ENCODE results near the gene RYR2.

The RYR2 gene

DNA sequence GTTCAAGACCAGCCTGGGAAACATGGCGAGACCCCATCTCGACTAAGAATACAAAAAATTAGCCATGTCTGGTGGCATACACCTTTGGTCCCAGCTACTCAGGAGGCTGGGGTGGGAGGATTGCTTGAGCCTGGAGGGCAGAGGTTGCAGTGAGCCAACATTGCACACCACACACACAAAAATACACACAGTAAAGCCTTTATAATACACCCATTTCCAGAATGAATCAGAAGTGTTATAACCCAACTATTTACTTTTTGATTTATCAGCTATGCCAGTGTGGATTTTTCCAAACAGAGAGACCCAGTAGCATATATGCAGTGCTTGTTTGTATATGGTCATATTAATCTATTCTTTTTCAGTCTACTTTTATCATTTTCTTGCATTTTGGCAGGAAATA, 648.7 kb downstream of the RYR2 start:
- TF ChIP-seq JUND (IDR thresholded peaks at IDR 0.05; ENCODE audit: low read depth), result no peak
- in situ Hi-C loops (cut with HindIII; ENCODE audit: low pct_unique_long_range_greater_than_20kb, low sequenced_read_pairs), result no loop called here
- DNase-seq (ENCODE audit: low read depth in 1 of 2, low spot score in 1 of 2), result no peak

DNA sequence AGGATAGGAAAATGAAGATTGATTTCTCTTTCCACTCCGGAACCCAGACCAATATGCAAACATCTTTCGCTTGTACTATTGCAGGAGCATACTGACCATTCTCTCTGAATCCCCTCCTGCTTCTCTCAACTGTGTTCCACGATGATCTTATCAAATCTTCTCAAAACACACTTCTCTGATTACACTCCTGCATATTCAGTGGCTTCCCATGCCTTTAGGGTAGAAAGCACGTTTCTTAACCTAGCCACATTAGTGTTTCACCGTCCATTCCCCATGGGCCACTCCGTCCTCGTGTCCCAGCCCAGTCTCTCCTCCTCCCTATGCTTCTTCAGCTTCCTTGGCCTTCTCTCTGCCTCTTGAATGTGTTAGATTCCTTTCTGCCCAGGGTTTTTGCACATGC, 650.3 kb downstream of the RYR2 start:
- in situ Hi-C loops (cut with HindIII; ENCODE audit: low pct_unique_long_range_greater_than_20kb, low sequenced_read_pairs), result no loop called here
- no peak for TF ChIP-seq JUND (IDR thresholded peaks at IDR 0.05; ENCODE audit: low read depth)
- DNase-seq (ENCODE audit: low read depth in 1 of 2, low spot score in 1 of 2), result no peak

- in situ Hi-C loops (cut with HindIII; ENCODE audit: low pct_unique_long_range_greater_than_20kb, low sequenced_read_pairs), result no loop called here
- DNase-seq (ENCODE audit: low read depth in 1 of 2, low spot score in 1 of 2), result no peak
- no peak for TF ChIP-seq JUND (IDR thresholded peaks at IDR 0.05; ENCODE audit: low read depth)
Observed at GRCh38 chr1:237695878-237696277, 653.9 kb downstream of the RYR2 start.

DNA sequence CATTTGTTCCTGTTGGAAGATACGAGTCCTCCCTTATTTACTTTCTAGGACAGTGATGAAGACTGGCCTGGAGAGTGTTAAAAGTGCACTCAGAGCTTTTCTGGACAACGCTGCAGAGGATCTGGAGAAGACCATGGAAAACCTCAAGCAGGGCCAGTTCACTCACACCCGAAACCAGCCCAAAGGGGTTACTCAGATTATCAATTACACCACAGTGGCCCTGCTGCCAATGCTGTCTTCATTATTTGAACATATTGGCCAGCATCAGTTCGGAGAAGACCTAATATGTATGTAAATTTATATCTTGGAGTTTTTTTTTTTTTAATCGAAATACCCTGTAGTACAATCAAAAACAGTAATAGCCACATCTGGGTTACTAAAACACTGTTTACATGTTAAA, 658.2 kb downstream of the RYR2 start:
- DNase-seq (ENCODE audit: low read depth in 1 of 2, low spot score in 1 of 2), result no peak
- TF ChIP-seq JUND (IDR thresholded peaks at IDR 0.05; ENCODE audit: low read depth), result no peak
- in situ Hi-C loops (cut with HindIII; ENCODE audit: low pct_unique_long_range_greater_than_20kb, low sequenced_read_pairs), result no loop called here

- DNase-seq (ENCODE audit: low read depth in 1 of 2, low spot score in 1 of 2), result no peak
- no peak for TF ChIP-seq JUND (IDR thresholded peaks at IDR 0.05; ENCODE audit: low read depth)
- in situ Hi-C loops (cut with HindIII; ENCODE audit: low pct_unique_long_range_greater_than_20kb, low sequenced_read_pairs), result no loop called here
Observed at GRCh38 chr1:237701534-237701933, 659.5 kb downstream of the RYR2 start.

- in situ Hi-C loops (cut with HindIII; ENCODE audit: low pct_unique_long_range_greater_than_20kb, low sequenced_read_pairs), result no loop called here
- DNase-seq (ENCODE audit: low read depth in 1 of 2, low spot score in 1 of 2), result no peak
- no peak for TF ChIP-seq JUND (IDR thresholded peaks at IDR 0.05; ENCODE audit: low read depth)
Observed at GRCh38 chr1:237702161-237702560, 660.2 kb downstream of the RYR2 start.

DNA sequence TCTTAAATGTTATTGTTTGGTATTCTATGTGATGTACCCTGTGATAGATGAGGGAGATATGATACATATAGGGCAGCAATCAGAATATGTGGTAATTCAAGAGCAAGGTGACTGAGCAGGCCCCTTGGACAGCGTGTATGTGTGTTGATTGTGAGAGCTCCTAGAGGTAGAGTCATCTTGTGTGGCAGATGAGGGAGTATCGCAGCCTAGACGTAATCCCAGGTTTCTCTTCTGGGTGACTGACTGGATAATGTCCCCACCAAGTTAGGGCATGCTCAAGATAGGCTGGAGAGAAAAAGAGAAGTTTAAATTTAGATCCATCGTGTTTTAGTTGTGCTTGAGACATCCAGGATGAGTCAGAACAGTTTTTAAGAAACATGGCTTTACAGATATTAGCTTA, 663.5 kb downstream of the RYR2 start:
- no peak for TF ChIP-seq JUND (IDR thresholded peaks at IDR 0.05; ENCODE audit: low read depth)
- DNase-seq (ENCODE audit: low read depth in 1 of 2, low spot score in 1 of 2), result no peak
- in situ Hi-C loops (cut with HindIII; ENCODE audit: low pct_unique_long_range_greater_than_20kb, low sequenced_read_pairs), result no loop called here

- TF ChIP-seq JUND (IDR thresholded peaks at IDR 0.05; ENCODE audit: low read depth), result no peak
- DNase-seq (ENCODE audit: low read depth in 1 of 2, low spot score in 1 of 2), result no peak
- in situ Hi-C loops (cut with HindIII; ENCODE audit: low pct_unique_long_range_greater_than_20kb, low sequenced_read_pairs), result no loop called here
Observed at GRCh38 chr1:237709355-237709754, 667.4 kb downstream of the RYR2 start.

- no peak for TF ChIP-seq JUND (IDR thresholded peaks at IDR 0.05; ENCODE audit: low read depth)
- in situ Hi-C loops (cut with HindIII; ENCODE audit: low pct_unique_long_range_greater_than_20kb, low sequenced_read_pairs), result no loop called here
- DNase-seq (ENCODE audit: low read depth in 1 of 2, low spot score in 1 of 2), result no peak
Observed at GRCh38 chr1:237711281-237711680, 669.3 kb downstream of the RYR2 start.

DNA sequence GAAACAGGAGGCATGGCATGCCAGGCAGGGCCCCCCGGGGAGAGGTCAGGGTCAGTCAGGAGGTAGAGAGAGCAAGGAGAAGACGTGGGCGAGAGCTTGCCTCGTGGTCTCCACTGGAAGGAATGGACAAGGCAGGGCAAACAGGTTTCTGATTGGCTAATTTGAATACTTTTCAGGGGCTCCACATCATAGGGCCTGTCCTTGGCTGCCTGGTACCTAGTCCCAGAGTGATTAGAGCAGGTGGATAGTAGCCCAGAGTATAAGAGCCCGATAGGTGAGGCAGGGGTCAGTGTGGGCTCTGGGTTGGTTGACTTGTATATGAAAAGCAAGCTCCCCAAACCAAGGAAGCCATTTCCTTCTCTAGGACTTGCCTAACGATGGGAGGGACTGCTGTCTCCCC, 670.1 kb downstream of the RYR2 start:
- in situ Hi-C loops (cut with HindIII; ENCODE audit: low pct_unique_long_range_greater_than_20kb, low sequenced_read_pairs), result no loop called here
- TF ChIP-seq JUND (IDR thresholded peaks at IDR 0.05; ENCODE audit: low read depth), result no peak

GRCh38 chr1:237712586-237713157, 670.7 kb downstream of the RYR2 start:
- DNase-seq (ENCODE audit: low read depth in 1 of 2, low spot score in 1 of 2), result no peak
- in situ Hi-C loops (cut with HindIII; ENCODE audit: low pct_unique_long_range_greater_than_20kb, low sequenced_read_pairs), result no loop called here
- TF ChIP-seq JUND (IDR thresholded peaks at IDR 0.05; ENCODE audit: low read depth), result no peak

More for the DNA sequence above, 670.1 kb downstream of the RYR2 start:
- DNase-seq (ENCODE audit: low read depth in 1 of 2, low spot score in 1 of 2), result no peak

GRCh38 chr1:237713916-237714315, 671.9 kb downstream of the RYR2 start:
- in situ Hi-C loops (cut with HindIII; ENCODE audit: low pct_unique_long_range_greater_than_20kb, low sequenced_read_pairs), result no loop called here
- no peak for TF ChIP-seq JUND (IDR thresholded peaks at IDR 0.05; ENCODE audit: low read depth)
- DNase-seq (ENCODE audit: low read depth in 1 of 2, low spot score in 1 of 2), result no peak

DNA sequence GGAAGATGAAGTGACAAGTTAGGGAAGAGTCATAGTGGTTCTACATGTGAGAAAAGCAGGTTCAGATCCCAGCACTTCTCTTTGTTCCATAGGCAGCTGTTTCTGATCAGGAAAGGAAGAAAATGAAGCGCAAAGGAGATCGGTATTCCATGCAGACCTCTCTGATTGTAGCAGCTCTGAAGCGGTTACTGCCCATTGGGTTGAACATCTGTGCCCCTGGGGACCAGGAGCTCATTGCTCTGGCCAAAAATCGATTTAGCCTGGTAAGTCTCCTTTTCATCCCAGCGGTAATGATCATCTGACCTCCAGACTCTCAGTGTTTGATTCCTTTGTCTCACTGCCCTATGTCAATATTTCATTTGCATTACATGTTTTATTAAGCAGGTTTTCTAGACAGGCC, 675.1 kb downstream of the RYR2 start:
- TF ChIP-seq JUND (IDR thresholded peaks at IDR 0.05; ENCODE audit: low read depth), result no peak
- in situ Hi-C loops (cut with HindIII; ENCODE audit: low pct_unique_long_range_greater_than_20kb, low sequenced_read_pairs), result no loop called here
- DNase-seq (ENCODE audit: low read depth in 1 of 2, low spot score in 1 of 2), result no peak

DNA sequence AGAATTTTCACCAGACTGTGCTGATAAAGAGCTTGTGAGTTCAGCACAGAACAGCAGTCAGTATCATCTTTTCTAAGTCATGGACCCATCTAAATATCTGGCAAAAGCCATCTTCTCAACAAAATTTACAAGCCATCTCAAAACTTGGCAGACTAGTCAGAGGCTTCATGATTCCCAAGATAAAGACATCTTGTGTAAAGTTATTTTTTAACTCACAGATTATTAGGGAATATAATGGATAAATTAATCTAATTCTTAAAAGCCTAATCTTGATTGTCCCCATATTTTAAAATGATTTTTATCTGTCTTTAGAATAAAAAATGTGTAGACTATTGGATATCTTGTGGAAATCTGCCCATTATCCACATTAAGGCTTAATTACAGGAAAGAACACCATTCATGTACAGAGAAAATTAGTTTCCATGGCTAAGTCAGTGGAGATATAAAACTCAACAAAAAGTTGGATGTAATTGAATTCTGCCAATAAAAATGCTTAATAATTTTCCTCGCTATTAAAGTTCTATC, 688.9 kb downstream of the RYR2 start:
- DNase-seq (ENCODE audit: low read depth in 1 of 2, low spot score in 1 of 2), result no peak
- no peak for TF ChIP-seq JUND (IDR thresholded peaks at IDR 0.05; ENCODE audit: low read depth)
- in situ Hi-C loops (cut with HindIII; ENCODE audit: low pct_unique_long_range_greater_than_20kb, low sequenced_read_pairs), result no loop called here
